Cardiac septum (tissue), 1 donor: ENCODE data around the gene MTFMT. TPM values are rescaled to one million over a fixed set of nuclear protein-coding genes. Genes with fewer than 3 reads are reported as not detected.
A peak's percentile ranks its signal among the peaks of the same experiment; 100 is the strongest.

ENCODE experiments used
- DNase-seq: peaks from one replicate; pipeline ENCODE4 v3.0.0-alpha.2; 2020; ENCODE audit warnings: low spot score
- intact Hi-C: fragments of 100-400 bp; cut with DNase I; formaldehyde crosslinking; loops from one replicate; pipeline ENCODE4 v1.14.0; 2022
- total RNA-seq: library from RNA; stranded (reverse); fragmentation: NEBNext Ultra II Directional; extraction: Animal tissue kit (Norgen Biotek cat#: 25700); gene quantifications from one replicate; pipeline ENCODE4 v1.2.1, GENCODE V29; 2021
- donor health status: DM: no; HTN: no; CAD: no.

MTFMT gene
- total RNA-seq, 1 donor from 2014 or later: 18.4 TPM

GRCh38 chr15:65062726-65063125 lies 33.3 kb upstream of the MTFMT start:
- intact Hi-C loops: no loop called here
- DNase-seq: no peak

DNA sequence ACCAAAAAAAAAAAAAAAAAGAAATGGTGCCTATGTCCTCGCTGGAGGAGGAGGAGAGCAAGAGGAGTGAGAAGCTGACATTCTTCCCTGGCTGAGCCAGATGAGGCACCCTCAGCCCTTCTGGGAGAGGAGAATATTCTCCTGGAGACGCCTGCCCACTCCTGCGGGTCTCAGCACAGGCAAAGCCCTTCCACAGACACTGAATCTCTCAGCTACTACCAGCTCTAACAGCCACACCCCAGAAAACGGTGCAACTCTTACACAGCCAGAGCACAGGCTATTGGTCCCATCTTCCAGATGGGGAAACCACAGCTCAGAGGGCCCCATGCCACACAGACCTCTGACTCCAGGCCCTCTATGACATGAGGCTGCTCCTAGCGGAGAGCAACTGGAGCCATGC lies 32.6 kb upstream of the MTFMT start:
- intact Hi-C loops: no loop called here
- DNase-seq: no peak

DNA sequence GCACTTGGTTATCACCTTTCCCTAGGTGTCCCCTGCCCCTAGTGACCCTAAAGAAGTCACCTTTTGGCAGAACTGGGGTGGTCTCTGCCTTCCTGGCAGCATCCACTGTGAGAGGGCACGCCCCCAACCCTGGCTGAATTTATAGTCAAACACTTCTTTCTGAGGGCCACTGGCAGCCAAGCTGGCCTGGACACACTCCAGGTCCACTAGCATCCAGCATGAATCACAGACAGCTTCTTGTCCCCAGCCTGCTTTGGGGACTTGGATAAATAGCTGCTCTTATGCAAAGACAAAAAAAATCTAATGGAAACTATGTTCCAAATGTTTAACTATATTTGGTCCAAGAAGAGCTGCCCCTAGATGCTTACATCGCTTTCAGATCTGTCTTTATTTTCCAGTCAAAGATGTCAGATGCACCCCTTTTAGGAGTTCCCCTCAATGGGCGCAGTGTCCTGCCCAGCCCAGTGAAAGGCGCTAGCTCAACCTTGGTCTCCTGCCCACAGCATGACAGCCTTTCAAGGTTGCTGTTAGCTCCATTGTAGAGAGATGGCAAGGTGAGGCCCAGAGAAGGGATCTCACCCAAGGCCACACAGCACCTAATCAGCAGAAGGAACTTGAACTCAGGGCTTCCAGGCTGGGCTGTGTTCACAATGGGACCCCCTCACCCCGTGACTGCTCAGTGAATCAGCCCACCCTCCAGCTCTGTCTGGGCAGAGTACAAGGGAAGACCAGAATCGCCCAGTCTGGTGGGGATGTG lies 31.4 kb upstream of the MTFMT start:
- intact Hi-C loops: no loop called here
- peak; percentile 74 for DNase-seq

- DNase-seq: peak; percentile 31
- intact Hi-C loops: no loop called here
These were observed 30.6 kb upstream of the MTFMT start for GRCh38 chr15:65059931-65060596.

GRCh38 chr15:65059369-65059750 lies 29.9 kb upstream of the MTFMT start:
- intact Hi-C loops: no loop called here
- peak; percentile 66 for DNase-seq

DNA sequence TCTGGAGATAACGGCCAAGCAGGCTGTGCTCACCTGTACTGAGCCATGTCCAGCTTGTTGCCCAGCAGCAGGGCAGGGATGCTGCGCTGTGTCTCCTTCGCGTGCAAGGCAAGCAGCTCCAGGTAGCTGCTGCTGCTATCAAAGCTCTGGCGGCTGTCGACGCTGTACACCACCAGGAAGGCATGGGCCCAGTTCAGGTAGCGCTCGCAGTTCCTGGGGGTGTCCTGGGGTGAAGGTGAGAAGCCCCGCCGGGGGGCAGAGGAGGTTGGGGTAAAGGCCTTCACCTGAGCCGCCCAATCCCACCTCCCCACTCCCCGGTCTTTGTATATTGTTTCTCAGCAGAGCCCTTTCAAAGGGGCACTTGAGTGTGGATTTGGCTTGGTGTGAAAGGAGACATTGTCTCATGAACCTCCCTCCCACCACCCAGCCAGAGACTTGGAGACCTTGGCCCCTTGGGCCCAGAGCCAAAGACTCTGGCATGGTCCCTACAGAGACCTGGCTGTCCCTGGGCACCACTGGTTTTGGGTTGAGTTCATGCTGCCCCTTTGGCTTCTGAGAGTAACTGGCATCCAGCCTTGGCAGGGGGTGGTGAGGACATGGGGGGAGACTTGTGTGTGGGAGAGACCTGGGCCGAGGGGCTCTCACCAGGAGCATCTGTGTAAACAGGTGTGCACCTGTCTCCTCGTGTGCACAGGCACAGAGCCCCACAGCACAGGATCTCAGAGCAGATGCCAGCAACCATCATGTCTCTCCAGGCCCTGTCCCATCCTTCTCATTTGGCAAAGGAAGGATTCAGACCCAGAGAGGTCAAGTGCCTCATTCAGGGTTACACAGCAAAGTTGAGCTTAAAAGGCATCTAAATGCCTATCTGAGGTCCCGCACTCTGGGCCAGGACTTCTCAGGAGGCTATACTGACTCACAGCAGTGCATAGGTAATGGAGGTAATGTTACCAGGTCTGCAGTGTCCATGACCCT lies 29.2 kb upstream of the MTFMT start:
- intact Hi-C loops: no loop called here
- DNase-seq: peak; percentile 54

GRCh38 chr15:65057549-65057940 lies 28.1 kb upstream of the MTFMT start:
- DNase-seq: peak; percentile 66
- intact Hi-C loops: no loop called here

DNA sequence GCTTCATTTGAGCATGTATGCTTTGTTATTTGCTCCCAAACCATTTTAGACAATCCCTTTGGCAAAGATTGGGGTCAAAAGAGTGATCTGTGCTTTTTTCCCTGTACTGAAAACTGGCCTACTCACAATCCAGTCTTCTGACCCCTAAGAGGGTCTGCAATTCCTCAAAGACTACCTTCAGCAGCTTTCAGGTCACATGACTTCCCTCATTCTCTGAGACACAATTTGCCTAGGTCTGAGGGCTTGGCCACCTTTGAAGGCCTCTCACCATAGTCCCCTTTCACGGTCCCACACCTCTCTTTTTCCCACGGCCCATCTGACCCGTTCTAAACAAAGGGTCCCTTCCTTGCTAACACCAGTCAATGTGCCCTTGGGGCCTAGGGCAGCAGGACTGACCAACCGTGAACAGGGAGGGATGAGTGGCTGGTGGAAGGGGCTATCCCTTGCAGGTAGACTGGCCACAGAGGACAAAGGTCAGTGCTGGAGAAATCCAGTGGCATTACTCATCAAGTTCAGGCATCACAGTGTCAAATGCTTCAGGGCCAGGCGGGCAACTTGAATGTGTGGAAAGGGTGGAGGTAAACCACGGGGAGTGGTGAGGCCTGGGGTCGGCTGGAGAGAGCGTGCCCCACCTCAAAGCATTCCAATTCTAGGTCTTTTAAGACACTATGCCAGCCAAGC lies 27.6 kb upstream of the MTFMT start:
- DNase-seq: peak; percentile 70
- intact Hi-C loops: no loop called here

- no peak for DNase-seq
These were observed 26.7 kb upstream of the MTFMT start for GRCh38 chr15:65056106-65056505.

DNA sequence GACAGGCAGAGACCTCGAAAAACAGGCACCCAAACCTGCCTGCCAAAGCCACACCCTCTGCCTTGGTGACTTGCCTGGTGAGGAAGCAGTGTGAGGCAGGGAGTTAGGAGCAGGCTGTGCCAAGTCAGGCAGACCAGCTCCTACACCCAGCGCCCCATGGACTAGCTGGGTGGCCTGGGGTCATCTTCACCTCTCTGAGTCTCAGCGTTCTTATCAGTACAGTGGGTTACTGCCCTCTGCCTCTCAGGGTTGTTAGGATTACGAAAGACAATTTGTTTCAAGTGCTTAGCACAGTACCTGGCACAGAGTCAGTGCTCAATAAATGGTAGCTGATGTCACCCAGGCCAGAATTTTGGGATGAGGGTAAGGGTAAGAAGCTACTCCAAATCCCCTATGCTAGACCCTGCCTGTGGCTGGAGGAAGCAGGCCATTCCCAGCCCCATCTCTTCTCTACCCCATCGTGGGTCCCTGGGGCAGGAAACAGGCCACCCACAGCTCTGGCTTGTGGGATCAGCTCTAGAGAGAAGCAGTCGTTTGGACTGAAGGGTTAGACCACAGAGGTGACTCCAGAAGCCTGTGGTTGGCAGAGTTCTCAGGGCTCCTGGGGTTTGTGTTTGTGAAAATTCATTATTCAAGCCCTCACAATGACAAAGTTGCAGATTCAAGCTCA lies 25.9 kb upstream of the MTFMT start:
- intact Hi-C loops: loop anchor here (2.0 kb wide), 2 partner anchors 17 to 27 kb away; no protein-coding TSS in a partner anchor
- no peak for DNase-seq

More at GRCh38 chr15:65056106-65056505, 26.7 kb upstream of the MTFMT start:
- intact Hi-C loops: no loop called here

- intact Hi-C loops: loop anchor here (1.0 to 2.0 kb wide), 3 partner anchors 18 to 47 kb away; no protein-coding TSS in a partner anchor
- DNase-seq: peak; percentile 88
These were observed 25.1 kb upstream of the MTFMT start for GRCh38 chr15:65054333-65055200.

- no peak for DNase-seq
- intact Hi-C loops: no loop called here
These were observed 23.5 kb upstream of the MTFMT start for GRCh38 chr15:65052956-65053355.

DNA sequence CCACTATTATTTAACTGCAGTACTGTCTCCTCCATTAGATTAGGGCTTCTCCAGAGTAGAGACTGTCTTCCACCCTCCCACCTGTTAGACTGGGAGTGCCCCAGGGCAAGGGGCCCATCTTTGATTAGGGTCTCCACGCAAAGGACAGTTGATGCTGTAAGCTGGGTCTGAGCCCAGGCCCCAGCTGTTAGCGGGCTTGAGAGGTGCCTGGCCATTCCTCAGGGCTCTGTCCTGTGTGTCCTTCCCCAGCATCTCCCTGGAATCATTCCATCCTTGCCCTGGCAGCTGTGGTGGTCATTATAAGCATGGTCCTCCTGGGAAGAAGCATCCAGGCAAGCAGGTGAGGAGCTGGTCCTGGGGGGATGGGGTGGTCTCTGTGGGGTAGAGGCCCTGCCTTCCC lies 21.8 kb upstream of the MTFMT start:
- no peak for DNase-seq
- intact Hi-C loops: no loop called here

GRCh38 chr15:65050270-65050669 lies 20.8 kb upstream of the MTFMT start:
- DNase-seq: no peak
- intact Hi-C loops: no loop called here

GRCh38 chr15:65049418-65049840 lies 20.0 kb upstream of the MTFMT start:
- peak; percentile 92 for DNase-seq
- intact Hi-C loops: no loop called here

- intact Hi-C loops: no loop called here
- DNase-seq: no peak
These were observed 18.8 kb upstream of the MTFMT start for GRCh38 chr15:65048241-65048640.

DNA sequence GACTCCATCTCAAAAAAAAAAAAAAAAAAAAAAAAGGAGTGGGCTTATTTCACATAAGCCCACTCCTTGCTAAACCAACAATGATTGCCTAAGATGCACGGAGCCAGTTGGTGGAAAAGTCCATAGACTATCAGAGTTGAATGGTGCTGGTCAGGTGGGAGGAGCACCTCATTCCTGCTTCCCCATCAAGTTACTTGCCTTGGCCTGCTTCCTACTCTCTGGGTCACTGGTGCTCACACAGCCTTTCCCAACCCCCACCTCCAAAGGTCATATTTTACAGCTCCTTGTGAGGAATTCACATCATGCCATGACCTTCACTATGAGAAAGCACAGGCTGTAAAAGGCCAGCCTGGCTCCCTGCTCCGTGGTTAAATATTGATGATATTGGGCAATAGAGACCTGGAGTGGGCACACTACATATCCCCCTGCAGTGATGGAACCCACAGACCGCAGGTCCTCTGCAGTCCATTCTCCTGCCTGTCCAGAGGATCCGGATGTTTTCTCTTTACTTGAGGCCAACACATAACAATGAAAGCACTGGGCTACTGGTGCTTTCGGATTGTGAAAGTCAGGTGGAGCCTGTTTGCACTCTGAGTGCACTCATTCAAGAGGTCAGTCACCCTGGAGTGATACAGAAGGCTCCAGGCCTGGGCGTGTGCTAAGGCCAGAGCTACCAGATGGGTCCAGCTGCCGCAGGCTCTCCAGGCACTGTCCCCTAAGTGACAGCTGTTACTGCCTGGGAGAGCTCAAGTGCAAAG lies 15.5 kb upstream of the MTFMT start, which contains the start of gene SLC51B:
Gene SLC51B, plus strand, starts transcription at position 664 of the 758 bp plus-strand sequence. CDS start 4,618 bp downstream, outside the sequence.
- intact Hi-C loops: no loop called here

More for the DNA sequence above, 15.5 kb upstream of the MTFMT start, which contains the start of gene SLC51B:
- no peak for DNase-seq
